Activated CD4-positive, alpha-beta T cell treated with anti-CD3 and anti-CD28 coated beads, Interleukin-2, Interleukin-6, amounts not matched to agents 100 ng/mL and 50 ng/mL, durations not matched to agents 16 hours and 8 hours (primary cell): Measurements from ENCODE around the gene GALNT7.
"Not testable (repeated sequence)": the region's sequence is repeated elsewhere in the genome, so short reads cannot be mapped to it uniquely, and the experiment has no call there.

Experiments
- DNase-seq: peaks from one replicate; pipeline ENCODE4 v3.0.0-alpha.2; 2020

GALNT7 gene

GRCh38 chr4:173168396-173169177, at the start of gene GALNT7:
Gene GALNT7, plus strand, starts transcription at chr4:173168811. Its CDS starts 25 bp downstream, at chr4:173168836.
- DNase-seq = peak; percentile 75

- DNase-seq = not testable (repeated sequence)
Observed at GRCh38 chr4:173118819-173119218, 49.8 kb upstream of the GALNT7 start.

GRCh38 chr4:173119818-173120217, 48.8 kb upstream of the GALNT7 start:
- no peak for DNase-seq

GRCh38 chr4:173121076-173121561, 47.5 kb upstream of the GALNT7 start:
- no peak for DNase-seq

GRCh38 chr4:173124209-173124865, 44.3 kb upstream of the GALNT7 start:
- DNase-seq = no peak

GRCh38 chr4:173125216-173125812, 43.3 kb upstream of the GALNT7 start:
- DNase-seq = no peak

- no peak for DNase-seq
Observed at GRCh38 chr4:173128199-173128890, 40.3 kb upstream of the GALNT7 start.

- no peak for DNase-seq
Observed at GRCh38 chr4:173130687-173131086, 37.9 kb upstream of the GALNT7 start.

- no peak for DNase-seq
Observed at GRCh38 chr4:173134426-173134825, 34.2 kb upstream of the GALNT7 start.

- no peak for DNase-seq
Observed at GRCh38 chr4:173135241-173135847, 33.3 kb upstream of the GALNT7 start.

GRCh38 chr4:173138624-173139023, 30.0 kb upstream of the GALNT7 start:
- no peak for DNase-seq

- no peak for DNase-seq
Observed at GRCh38 chr4:173139561-173139960, 29.1 kb upstream of the GALNT7 start.

- DNase-seq = no peak
Observed at GRCh38 chr4:173145131-173145530, 23.5 kb upstream of the GALNT7 start.

GRCh38 chr4:173146456-173146855, 22.2 kb upstream of the GALNT7 start:
- DNase-seq = no peak

- DNase-seq = no peak
Observed at GRCh38 chr4:173151496-173151895, 17.1 kb upstream of the GALNT7 start.

GRCh38 chr4:173152104-173152503, 16.5 kb upstream of the GALNT7 start:
- DNase-seq = no peak

GRCh38 chr4:173153445-173153844, 15.2 kb upstream of the GALNT7 start:
- DNase-seq = no peak

- DNase-seq = no peak
Observed at GRCh38 chr4:173159791-173160190, 8.8 kb upstream of the GALNT7 start.

GRCh38 chr4:173160871-173161270, 7.7 kb upstream of the GALNT7 start:
- no peak for DNase-seq

- no peak for DNase-seq
Observed at GRCh38 chr4:173161311-173161710, 7.3 kb upstream of the GALNT7 start.

- DNase-seq = no peak
Observed at GRCh38 chr4:173165706-173166105, 2.9 kb upstream of the GALNT7 start.

- no peak for DNase-seq
Observed at GRCh38 chr4:173166491-173166890, 2.1 kb upstream of the GALNT7 start.
